ENCODE results near the gene PLXND1. TPM values are rescaled to one million over a fixed set of nuclear protein-coding genes. Genes with fewer than 3 reads are reported as not detected.

The PLXND1 gene
- total and polyA plus RNA-seq, 12 donors = 41.2 to 370 (median 138) TPM

- WGBS, 4 donors = 82 to 91% (median 87%) methylated on average over 12 of the region's 12 CpGs
These were observed 76.9 kb downstream of the PLXND1 start for GRCh38 chr3:129529436-129530210.

DNA sequence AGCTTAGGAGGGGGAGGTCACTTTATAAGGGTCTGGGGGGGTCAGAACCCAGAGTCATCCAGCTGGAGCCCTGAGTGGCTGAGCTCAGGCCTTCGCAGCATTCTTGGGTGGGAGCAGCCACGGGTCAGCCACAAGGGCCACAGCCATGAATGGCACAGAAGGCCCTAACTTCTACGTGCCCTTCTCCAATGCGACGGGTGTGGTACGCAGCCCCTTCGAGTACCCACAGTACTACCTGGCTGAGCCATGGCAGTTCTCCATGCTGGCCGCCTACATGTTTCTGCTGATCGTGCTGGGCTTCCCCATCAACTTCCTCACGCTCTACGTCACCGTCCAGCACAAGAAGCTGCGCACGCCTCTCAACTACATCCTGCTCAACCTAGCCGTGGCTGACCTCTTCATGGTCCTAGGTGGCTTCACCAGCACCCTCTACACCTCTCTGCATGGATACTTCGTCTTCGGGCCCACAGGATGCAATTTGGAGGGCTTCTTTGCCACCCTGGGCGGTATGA lies 77.8 kb downstream of the PLXND1 start, which contains the start of gene RHO:
Gene RHO (plus strand): TSS at position 51 of the 512 bp plus-strand sequence. CDS start 95 bp downstream, at position 146.
- 94 to 97% (median 96%) methylated on average over 17 to 18 of the region's 18 CpGs for WGBS, 4 donors
- intact Hi-C loops (cut with DNase I) = no loop called here
- Histone ChIP-seq H3K4me1 (replicated peaks in 1 of 2) (no peaks in the 10 kb centered on the region), H3K9me3 (replicated peaks in 1 of 3) (no peaks in the 10 kb centered on the region), H3K4me3 (no peak within 1 kb of the TSS), H3K36me3 (replicated peaks in 1 of 2) (no peaks in the 10 kb centered on the region), H3K27me3 (no peaks in the 10 kb centered on the region), H3K27ac (no peak within 1 kb of the TSS)
- no peak for TF ChIP-seq POLR2A (IDR thresholded peaks at IDR 0.05)
- TF ChIP-seq CTCF (IDR thresholded peaks at IDR 0.05) = no peak
- no peak for DNase-seq

More at GRCh38 chr3:129529436-129530210, 76.9 kb downstream of the PLXND1 start:
- intact Hi-C loops (cut with DNase I) = no loop called here
- Histone ChIP-seq H3K9me3 (replicated peaks in 1 of 3) (no peaks in the 10 kb centered on the region), H3K4me3 (no peak overlapping the region), H3K36me3 (replicated peaks in 1 of 2) (no peaks in the 10 kb centered on the region), H3K27me3 (no peaks in the 10 kb centered on the region), H3K4me1 (replicated peaks in 1 of 2) (peaks cover 0 to 3% of the 10 kb centered on the region in 2 donors), H3K27ac (no peak overlapping the region)
- TF ChIP-seq CTCF (IDR thresholded peaks at IDR 0.05) (no peak), POLR2A (IDR thresholded peaks at IDR 0.05) (no peak)
- no peak for DNase-seq

DNA sequence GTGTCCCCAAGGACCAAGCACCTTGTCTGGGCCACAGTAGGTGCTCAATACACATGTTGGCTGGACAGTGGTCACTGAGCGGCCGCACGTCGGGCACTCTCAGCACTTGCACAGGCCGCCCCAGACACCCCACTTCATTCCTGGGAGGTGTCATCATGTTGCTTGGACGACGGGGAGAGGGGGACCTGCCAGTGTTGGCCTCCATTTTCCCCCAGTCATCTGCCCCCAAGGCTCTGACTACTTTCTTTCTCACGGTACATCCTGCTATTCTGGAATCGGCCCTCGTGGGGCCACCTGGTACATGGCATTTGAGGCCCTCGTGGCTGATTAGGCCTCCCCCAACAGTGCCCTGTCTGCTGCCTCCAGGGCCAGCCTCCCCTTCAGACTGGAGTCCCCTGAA lies 79.2 kb downstream of the PLXND1 start:
- no peak overlapping the region for H3K4me3 ChIP-seq
- no peaks in the 10 kb centered on the region for H3K4me1 ChIP-seq (replicated peaks in 1 of 2)
- DNase-seq = no peak
- no peaks in the 10 kb centered on the region for H3K36me3 ChIP-seq (replicated peaks in 1 of 2)
- TF ChIP-seq POLR2A (IDR thresholded peaks at IDR 0.05) (no peak), CTCF (IDR thresholded peaks at IDR 0.05) (no peak)
- intact Hi-C loops (cut with DNase I) = no loop called here
- WGBS, 4 donors = 92 to 98% (median 95%) methylated on average over 11 of the region's 11 CpGs
- H3K9me3 ChIP-seq (replicated peaks in 1 of 3) = no peaks in the 10 kb centered on the region
- H3K27ac ChIP-seq = no peak overlapping the region
- no peaks in the 10 kb centered on the region for H3K27me3 ChIP-seq

DNA sequence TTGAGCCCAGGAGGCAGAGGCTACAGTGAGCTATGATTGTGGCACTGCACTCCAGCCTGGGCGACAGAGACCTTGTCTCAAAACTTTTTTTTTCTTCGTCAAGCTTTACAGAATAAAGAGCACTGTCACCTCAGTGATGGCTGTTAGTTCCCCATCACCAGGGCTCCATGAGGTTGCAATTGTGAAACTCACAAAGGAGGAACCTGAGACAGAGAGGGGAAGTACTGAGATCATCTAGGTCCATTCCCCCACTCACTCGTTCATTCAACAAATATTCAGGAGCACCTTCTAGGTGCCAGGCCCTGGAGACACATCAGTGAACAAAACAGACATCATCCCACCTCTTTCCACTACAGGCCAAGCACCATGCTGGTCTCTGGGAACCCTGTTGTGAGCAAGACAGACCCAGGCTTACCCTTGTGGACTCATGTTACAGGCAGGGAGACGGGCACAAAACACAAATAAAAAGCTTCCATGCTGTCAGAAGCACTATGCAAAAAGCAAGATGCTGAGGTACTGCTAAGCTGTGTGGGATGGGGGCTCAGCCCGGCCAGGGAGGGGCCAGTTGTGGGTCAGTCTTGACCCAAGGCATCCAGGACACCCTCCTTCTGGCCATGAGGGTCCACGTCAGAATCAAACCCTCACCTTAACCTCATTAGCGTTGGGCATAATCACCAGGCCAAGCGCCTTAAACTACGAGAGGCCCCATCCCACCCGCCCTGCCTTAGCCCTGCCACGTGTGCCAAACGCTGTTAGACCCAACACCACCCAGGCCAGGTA lies 80.2 kb downstream of the PLXND1 start:
- 81 to 91% (median 83%) methylated on average over 6 to 12 of the region's 12 CpGs for WGBS, 4 donors
- Histone ChIP-seq H3K4me1 (replicated peaks in 1 of 2) (no peaks in the 10 kb centered on the region), H3K9me3 (replicated peaks in 1 of 3) (no peaks in the 10 kb centered on the region), H3K27me3 (no peaks in the 10 kb centered on the region), H3K4me3 (no peak overlapping the region), H3K36me3 (replicated peaks in 1 of 2) (no peaks in the 10 kb centered on the region), H3K27ac (no peak overlapping the region)
- intact Hi-C loops (cut with DNase I) = no loop called here
- peak in 1 of 7 donors; percentile 15 for DNase-seq
- TF ChIP-seq CTCF (IDR thresholded peaks at IDR 0.05) = no peak
- TF ChIP-seq POLR2A (IDR thresholded peaks at IDR 0.05) = no peak

Data from adrenal gland (tissue), 12 donors.